NCI-H2107 (cell line): ENCODE measurements around the gene SFSWAP.
A peak's percentile ranks its signal among the peaks of the same experiment; 100 is the strongest.
"Not testable (repeated sequence)": the region's sequence is repeated elsewhere in the genome, so short reads cannot be mapped to it uniquely, and the experiment has no call there.

Source experiments
- DNase-seq: peaks from one replicate; lab custom pipeline; 2025; lab: John Stamatoyannopoulos, UW

SFSWAP gene

GRCh38 chr12:131710464-131711457 lies at the start of gene SFSWAP:
SFSWAP (plus strand) TSS chr12:131711090; CDS start chr12:131711230, 140 bp downstream.
- DNase-seq, result peak; percentile 28

- DNase-seq, result not testable (repeated sequence)
These were observed 49.5 kb upstream of the SFSWAP start for GRCh38 chr12:131661170-131661985.

GRCh38 chr12:131661986-131662288 lies 49.0 kb upstream of the SFSWAP start:
- DNase-seq, result not testable (repeated sequence)

GRCh38 chr12:131662346-131662745 lies 48.5 kb upstream of the SFSWAP start:
- DNase-seq, result not testable (repeated sequence)

GRCh38 chr12:131665666-131666065 lies 45.2 kb upstream of the SFSWAP start:
- DNase-seq, result not testable (repeated sequence)

GRCh38 chr12:131666486-131666885 lies 44.4 kb upstream of the SFSWAP start:
- not testable (repeated sequence) for DNase-seq

- DNase-seq, result not testable (repeated sequence)
These were observed 43.8 kb upstream of the SFSWAP start for GRCh38 chr12:131666978-131667601.

GRCh38 chr12:131671276-131671675 lies 39.6 kb upstream of the SFSWAP start:
- no peak for DNase-seq

- no peak for DNase-seq
These were observed 39.0 kb upstream of the SFSWAP start for GRCh38 chr12:131671871-131672270.

- no peak for DNase-seq
These were observed 38.5 kb upstream of the SFSWAP start for GRCh38 chr12:131672311-131672940.

GRCh38 chr12:131672941-131673887 lies 37.7 kb upstream of the SFSWAP start:
- DNase-seq, result no peak

GRCh38 chr12:131673888-131674257 lies 37.0 kb upstream of the SFSWAP start:
- no peak for DNase-seq

- no peak for DNase-seq
These were observed 36.5 kb upstream of the SFSWAP start for GRCh38 chr12:131674373-131674772.

- DNase-seq, result no peak
These were observed 35.5 kb upstream of the SFSWAP start for GRCh38 chr12:131675126-131676080.

GRCh38 chr12:131676544-131676943 lies 34.3 kb upstream of the SFSWAP start:
- no peak for DNase-seq

GRCh38 chr12:131677067-131677466 lies 33.8 kb upstream of the SFSWAP start:
- DNase-seq, result not testable (repeated sequence)

GRCh38 chr12:131677699-131678098 lies 33.2 kb upstream of the SFSWAP start:
- no peak for DNase-seq

- not testable (repeated sequence) for DNase-seq
These were observed 32.3 kb upstream of the SFSWAP start for GRCh38 chr12:131678389-131679181.

GRCh38 chr12:131679186-131679585 lies 31.7 kb upstream of the SFSWAP start:
- DNase-seq, result not testable (repeated sequence)
